ENCODE data around the gene TTBK1.
A peak's percentile ranks its signal among the peaks of the same experiment; 100 is the strongest.

Gene TTBK1

GRCh38 chr6:43226192-43226851, 17.0 kb upstream of the TTBK1 start:
- no peak for DNase-seq

- DNase-seq, result peak; percentile 85
Measured at GRCh38 chr6:43228951-43229802, 14.1 kb upstream of the TTBK1 start, which contains the start of gene DNPH1. Gene DNPH1 (minus strand): TSS chr6:43229481. CDS start chr6:43229456, 25 bp downstream.

GRCh38 chr6:43229803-43230620, 13.3 kb upstream of the TTBK1 start:
- DNase-seq, result no peak

GRCh38 chr6:43231053-43231452, 12.2 kb upstream of the TTBK1 start:
- DNase-seq, result no peak

- no peak for DNase-seq
Measured at GRCh38 chr6:43231735-43232450, 11.4 kb upstream of the TTBK1 start.

GRCh38 chr6:43235841-43236240, 7.4 kb upstream of the TTBK1 start:
- DNase-seq, result no peak

GRCh38 chr6:43239054-43239453, 4.2 kb upstream of the TTBK1 start:
- DNase-seq, result no peak

- DNase-seq, result no peak
Measured at GRCh38 chr6:43240950-43241349, 2.3 kb upstream of the TTBK1 start.

- no peak for DNase-seq
Measured at GRCh38 chr6:43241446-43241845, 1.8 kb upstream of the TTBK1 start.

- no peak for DNase-seq
Measured at GRCh38 chr6:43243664-43244321, 512 bp downstream of the TTBK1 start.

GRCh38 chr6:43246301-43247113, 3.2 kb downstream of the TTBK1 start:
- peak; percentile 29 for DNase-seq

- DNase-seq, result peak; percentile 84
Measured at GRCh38 chr6:43247114-43247999, 4.1 kb downstream of the TTBK1 start.

- DNase-seq, result no peak
Measured at GRCh38 chr6:43248101-43248500, 4.8 kb downstream of the TTBK1 start.

- DNase-seq, result no peak
Measured at GRCh38 chr6:43248791-43249190, 5.5 kb downstream of the TTBK1 start.

- no peak for DNase-seq
Measured at GRCh38 chr6:43250992-43251373, 7.7 kb downstream of the TTBK1 start.

- no peak for DNase-seq
Measured at GRCh38 chr6:43253401-43253800, 10.1 kb downstream of the TTBK1 start.

GRCh38 chr6:43254138-43254817, 11.0 kb downstream of the TTBK1 start:
- DNase-seq, result no peak

GRCh38 chr6:43254846-43255245, 11.6 kb downstream of the TTBK1 start:
- DNase-seq, result no peak

GRCh38 chr6:43255408-43256054, 12.2 kb downstream of the TTBK1 start:
- DNase-seq, result no peak

Measured in CD4-positive, alpha-beta T cell treated with Interleukin-10 for 1 hour (primary cell).